Fibroblast of gingiva (primary cell): ENCODE measurements around the gene GNB5.
A peak's percentile ranks its signal among the peaks of the same experiment; 100 is the strongest.
"Not testable (repeated sequence)": the region's sequence is repeated elsewhere in the genome, so short reads cannot be mapped to it uniquely, and the experiment has no call there.

Source experiments
- DNase-seq: peaks from one replicate; pipeline ENCODE4 v3.0.0-alpha.2; 2011; ENCODE audit warnings: low read depth

Gene GNB5

GRCh38 chr15:52112203-52112750, 78.9 kb downstream of the GNB5 start:
- DNase-seq = no peak

- no peak for DNase-seq
Observed at GRCh38 chr15:52111517-52112202, 79.5 kb downstream of the GNB5 start.

GRCh38 chr15:52109559-52110451, 81.4 kb downstream of the GNB5 start:
- DNase-seq = no peak

GRCh38 chr15:52107238-52107637, 84.0 kb downstream of the GNB5 start:
- no peak for DNase-seq

- no peak for DNase-seq
Observed at GRCh38 chr15:52106641-52107040, 84.6 kb downstream of the GNB5 start.

- peak; percentile 2 for DNase-seq
Observed at GRCh38 chr15:52105846-52106245, 85.3 kb downstream of the GNB5 start.

GRCh38 chr15:52104532-52105004, 86.6 kb downstream of the GNB5 start:
- DNase-seq = no peak

GRCh38 chr15:52103217-52104207, 87.7 kb downstream of the GNB5 start:
- DNase-seq = peak; percentile 88

- DNase-seq = peak; percentile 96
Observed at GRCh38 chr15:52102463-52102862, 88.7 kb downstream of the GNB5 start.

- DNase-seq = no peak
Observed at GRCh38 chr15:52101542-52102323, 89.5 kb downstream of the GNB5 start.

- peak; percentile 87 for DNase-seq
Observed at GRCh38 chr15:52100807-52101442, 90.3 kb downstream of the GNB5 start.

GRCh38 chr15:52099651-52100272, 91.4 kb downstream of the GNB5 start:
- DNase-seq = no peak

GRCh38 chr15:52098323-52098722, 92.9 kb downstream of the GNB5 start:
- DNase-seq = no peak

GRCh38 chr15:52097180-52097579, 94.0 kb downstream of the GNB5 start:
- DNase-seq = no peak

GRCh38 chr15:52096536-52096935, 94.7 kb downstream of the GNB5 start:
- DNase-seq = not testable (repeated sequence)

GRCh38 chr15:52095597-52096262, 95.5 kb downstream of the GNB5 start:
- peak; percentile 98 for DNase-seq

GRCh38 chr15:52094811-52095584, 96.2 kb downstream of the GNB5 start:
- no peak for DNase-seq
